ENCODE measurements around the gene MT3. TPM values are rescaled to one million over a fixed set of nuclear protein-coding genes. Genes with fewer than 3 reads are reported as not detected.

MT3 gene
- total and polyA plus RNA-seq, 2 of the 8 experiments (the other 6 are each of a cell fraction or from before 2014, with no cell fraction given), result 0.17 TPM; not detected in 1

GRCh38 chr16:56539656-56540055 is 49.7 kb upstream of the MT3 start (continued):
- TF ChIP-seq CHD7 (IDR thresholded peaks at IDR 0.05; ENCODE audit: insufficient replicate concordance, low read length), result no peak
- TF ChIP-seq TEAD4 (IDR thresholded peaks at IDR 0.05; ENCODE audit: low read depth, low read length), result no peak
- no peak for TF ChIP-seq MAFK (IDR thresholded peaks at IDR 0.05; ENCODE audit: low read depth, low read length)
- TF ChIP-seq SIX5 (IDR thresholded peaks at IDR 0.05; ENCODE audit: low read depth, low read length), result no peak

Measured in H1 (cell line).